HepG2 (cell line): ENCODE results near the gene STPG4.

Source experiments
- ZC3H4 ChIP-seq: sonication (generic); formaldehyde crosslinking; IDR thresholded peaks from 2 replicates; pipeline ENCODE4 v1.4.0; 2020; ENCODE audit warnings: missing genetic modification reagents, borderline replicate concordance
- ZNF224 ChIP-seq: sonication (generic); formaldehyde crosslinking; IDR thresholded peaks from 2 replicates; pipeline ENCODE4 v1.5.0; 2020; ENCODE audit warnings: mild to moderate bottlenecking, missing genetic modification reagents
- ZNF383 ChIP-seq: sonication (generic); formaldehyde crosslinking; IDR thresholded peaks from 2 replicates; pipeline ENCODE4 v1.4.0; 2020; ENCODE audit warnings: missing genetic modification reagents, mild to moderate bottlenecking, borderline replicate concordance

DNA sequence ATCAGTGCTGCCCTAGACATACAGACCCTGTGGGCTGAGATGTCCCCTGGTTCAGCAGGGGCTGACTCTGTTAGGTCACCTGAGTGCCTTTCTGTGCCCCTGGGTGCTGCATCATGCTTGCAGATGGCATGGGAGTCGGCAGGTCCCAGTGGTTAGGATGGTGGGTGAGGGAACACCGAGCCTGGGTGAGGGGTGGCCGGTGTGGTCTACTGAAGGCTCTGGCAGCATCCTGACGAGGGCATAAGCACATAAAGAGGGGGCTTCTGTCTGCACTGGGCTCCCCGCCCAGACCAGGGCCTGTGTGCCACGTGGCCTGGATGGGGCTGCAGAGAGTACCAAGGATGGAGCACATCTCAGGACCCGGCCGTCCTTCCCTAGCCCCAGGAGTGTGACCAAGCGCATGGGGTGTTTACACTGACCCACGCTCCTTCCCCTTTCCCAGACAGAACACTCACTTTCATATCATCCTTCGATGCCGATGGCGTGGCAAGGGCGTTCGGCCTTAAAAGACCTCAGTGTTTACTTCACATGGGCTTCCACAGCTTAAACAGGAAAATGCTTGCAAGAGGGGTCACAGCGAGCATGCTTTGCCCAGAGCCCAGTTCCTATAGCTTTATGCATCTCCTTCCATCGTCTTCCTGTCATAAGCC is 115.1 kb downstream of the STPG4 start:
- no peak for TF ChIP-seq ZC3H4 (CRISPR knock-in tag)
- TF ChIP-seq ZNF383 (CRISPR knock-in tag), result no peak
- no peak for TF ChIP-seq ZNF224
